ENCODE measurements around the gene NMNAT1. TPM values are rescaled to one million over a fixed set of nuclear protein-coding genes. Genes with fewer than 3 reads are reported as not detected.
"Not testable (repeated sequence)": the region's sequence is repeated elsewhere in the genome, so short reads cannot be mapped to it uniquely, and the experiment has no call there.

NMNAT1 gene
- total RNA-seq, 2 experiments from 2014 or later, result 5.6 to 6.2 TPM

- Mint-ChIP-seq H3K27ac (peak overlapping the region; percentile 54), H3K27me3 (peaks cover 3% of the 10 kb centered on the region), H3K4me3 (peak overlapping the region; percentile 86), H3K4me1 (peaks cover 47% of the 10 kb centered on the region), H3K36me3 (ENCODE audit: low read depth) (no peaks in the 10 kb centered on the region), H3K9me3 (no peaks in the 10 kb centered on the region)
- DNase-seq, result peak; percentile 37
- POLR2A ChIA-PET, result interaction anchor here (0.8 kb wide), 2 partner anchors 124 to 192 kb away, joined by 3 to 5 read pairs; partner anchors contain the start of gene UBE4B
- CTCF ChIA-PET, result no interaction called here
Observed at GRCh38 chr1:9909234-9910046, 33.8 kb upstream of the NMNAT1 start.

GRCh38 chr1:9910076-9910422, 33.2 kb upstream of the NMNAT1 start, which contains the start of gene CTNNBIP1:
TSS of gene CTNNBIP1 (minus strand) at chr1:9910269. CDS start at chr1:9872064, 38,205 bp downstream.
- H3K27me3 Mint-ChIP-seq, result peaks cover 3% of the 10 kb centered on the region
- ChIA-PET POLR2A (interaction anchor here (0.9 to 1.2 kb wide), 2 partner anchors 17 to 33 kb away, joined by 3 to 8 read pairs; partner anchors contain the start of genes LZIC and NMNAT1), CTCF (interaction anchor here (1.2 kb wide), 1 partner anchor 33 kb away, joined by 8 read pairs; the partner anchor contains the start of genes LZIC and NMNAT1)
- H3K4me1 Mint-ChIP-seq, result peaks cover 41% of the 10 kb centered on the region
- DNase-seq, result no peak
- peak within 1 kb of the TSS; percentile 96 for H3K27ac Mint-ChIP-seq
- peak within 1 kb of the TSS; percentile 87 for H3K4me3 Mint-ChIP-seq
- no peaks in the 10 kb centered on the region for H3K36me3 Mint-ChIP-seq (ENCODE audit: low read depth)
- H3K9me3 Mint-ChIP-seq, result no peaks in the 10 kb centered on the region

- peaks cover 37% of the 10 kb centered on the region for H3K4me1 Mint-ChIP-seq
- H3K27me3 Mint-ChIP-seq, result peaks cover 3% of the 10 kb centered on the region
- POLR2A ChIA-PET, result interaction anchor here (0.9 to 1.2 kb wide), 3 partner anchors 17 to 259 kb away, joined by 3 to 8 read pairs (median 3); partner anchors contain the start of genes LZIC, NMNAT1 and PIK3CD
- H3K9me3 Mint-ChIP-seq, result no peaks in the 10 kb centered on the region
- peak overlapping the region; percentile 87 for H3K4me3 Mint-ChIP-seq
- CTCF ChIA-PET, result interaction anchor here (0.8 to 1.2 kb wide), 2 partner anchors 33 to 126 kb away, joined by 7 to 8 read pairs; partner anchors contain the start of genes LZIC and NMNAT1
- no peaks in the 10 kb centered on the region for H3K36me3 Mint-ChIP-seq (ENCODE audit: low read depth)
- DNase-seq, result peak; percentile 100
- H3K27ac Mint-ChIP-seq, result peak overlapping the region; percentile 96
Observed at GRCh38 chr1:9910423-9911178, 32.7 kb upstream of the NMNAT1 start.

GRCh38 chr1:9912264-9912936, 30.9 kb upstream of the NMNAT1 start:
- Mint-ChIP-seq H3K27me3 (peaks cover 3% of the 10 kb centered on the region), H3K4me3 (peak overlapping the region; percentile 5), H3K27ac (no peak overlapping the region)

GRCh38 chr1:9914610-9914937, 28.7 kb upstream of the NMNAT1 start:
- DNase-seq, result no peak
- H3K4me3 Mint-ChIP-seq, result no peak overlapping the region
- peaks cover 18% of the 10 kb centered on the region for H3K4me1 Mint-ChIP-seq
- no peaks in the 10 kb centered on the region for H3K27me3 Mint-ChIP-seq
- no peak overlapping the region for H3K27ac Mint-ChIP-seq
- ChIA-PET POLR2A (interaction anchor here (1.3 to 1.4 kb wide), 2 partner anchors 27 to 29 kb away, joined by 3 read pairs; partner anchors contain the start of genes LZIC and NMNAT1), CTCF (interaction anchor here (0.7 to 1.4 kb wide), 5 partner anchors 10 to 157 kb away, joined by 3 to 6 read pairs (median 3); no protein-coding TSS in a partner anchor)
- no peaks in the 10 kb centered on the region for H3K36me3 Mint-ChIP-seq (ENCODE audit: low read depth)
- no peaks in the 10 kb centered on the region for H3K9me3 Mint-ChIP-seq

More at GRCh38 chr1:9912264-9912936, 30.9 kb upstream of the NMNAT1 start:
- H3K9me3 Mint-ChIP-seq, result no peaks in the 10 kb centered on the region
- POLR2A ChIA-PET, result interaction anchor here (1.0 kb wide), 1 partner anchor 31 kb away, joined by 3 read pairs; the partner anchor contains the start of genes LZIC and NMNAT1
- H3K4me1 Mint-ChIP-seq, result peaks cover 32% of the 10 kb centered on the region
- CTCF ChIA-PET, result no interaction called here
- H3K36me3 Mint-ChIP-seq (ENCODE audit: low read depth), result no peaks in the 10 kb centered on the region
- no peak for DNase-seq

GRCh38 chr1:9916452-9916851, 26.8 kb upstream of the NMNAT1 start:
- DNase-seq, result no peak
- Mint-ChIP-seq H3K27ac (no peak overlapping the region), H3K27me3 (no peaks in the 10 kb centered on the region), H3K4me1 (peaks cover 11% of the 10 kb centered on the region), H3K36me3 (ENCODE audit: low read depth) (no peaks in the 10 kb centered on the region), H3K4me3 (no peak overlapping the region), H3K9me3 (no peaks in the 10 kb centered on the region)
- POLR2A ChIA-PET, result no interaction called here
- CTCF ChIA-PET, result no interaction called here

- CTCF ChIA-PET, result interaction anchor here (1.4 kb wide), 1 partner anchor 25 kb away, joined by 3 read pairs; no protein-coding TSS in a partner anchor
- H3K4me3 Mint-ChIP-seq; H3K36me3 Mint-ChIP-seq (ENCODE audit: low read depth); H3K27ac Mint-ChIP-seq; H3K27me3 Mint-ChIP-seq; H3K9me3 Mint-ChIP-seq; POLR2A ChIA-PET; H3K4me1 Mint-ChIP-seq; DNase-seq: not testable (repeated sequence)
Observed at GRCh38 chr1:9917495-9917894, 25.8 kb upstream of the NMNAT1 start.

GRCh38 chr1:9917901-9918300, 25.4 kb upstream of the NMNAT1 start:
- no peaks in the 10 kb centered on the region for H3K9me3 Mint-ChIP-seq
- CTCF ChIA-PET, result interaction anchor here (1.4 kb wide), 1 partner anchor 24 kb away, joined by 3 read pairs; no protein-coding TSS in a partner anchor
- no peak overlapping the region for H3K27ac Mint-ChIP-seq
- no peaks in the 10 kb centered on the region for H3K27me3 Mint-ChIP-seq
- POLR2A ChIA-PET, result no interaction called here
- no peaks in the 10 kb centered on the region for H3K36me3 Mint-ChIP-seq (ENCODE audit: low read depth)
- H3K4me3 Mint-ChIP-seq, result no peak overlapping the region
- DNase-seq, result no peak
- peaks cover 3% of the 10 kb centered on the region for H3K4me1 Mint-ChIP-seq

- Mint-ChIP-seq H3K4me3 (no peak overlapping the region), H3K27me3 (no peaks in the 10 kb centered on the region), H3K27ac (no peak overlapping the region), H3K9me3 (no peaks in the 10 kb centered on the region), H3K4me1 (peaks cover 3% of the 10 kb centered on the region), H3K36me3 (ENCODE audit: low read depth) (no peaks in the 10 kb centered on the region)
- no peak for DNase-seq
- POLR2A ChIA-PET, result no interaction called here
- CTCF ChIA-PET, result interaction anchor here (0.6 kb wide), 1 partner anchor 101 kb away, joined by 3 read pairs; no protein-coding TSS in a partner anchor
Observed at GRCh38 chr1:9920606-9921005, 22.7 kb upstream of the NMNAT1 start.

- H3K27ac Mint-ChIP-seq, result no peak overlapping the region
- H3K36me3 Mint-ChIP-seq (ENCODE audit: low read depth), result peaks cover 4% of the 10 kb centered on the region
- H3K9me3 Mint-ChIP-seq, result no peaks in the 10 kb centered on the region
- no peaks in the 10 kb centered on the region for H3K27me3 Mint-ChIP-seq
- ChIA-PET POLR2A (interaction anchor here (1.1 kb wide), 1 partner anchor 21 kb away, joined by 3 read pairs; the partner anchor contains the start of genes LZIC and NMNAT1), CTCF (no interaction called here)
- no peak overlapping the region for H3K4me3 Mint-ChIP-seq
- DNase-seq, result no peak
- peaks cover 3% of the 10 kb centered on the region for H3K4me1 Mint-ChIP-seq
Observed at GRCh38 chr1:9922342-9922741, 20.9 kb upstream of the NMNAT1 start.

GRCh38 chr1:9927259-9927658, 16.0 kb upstream of the NMNAT1 start:
- ChIA-PET POLR2A (interaction anchor here (1.0 kb wide), 1 partner anchor 472 kb away, joined by 3 read pairs; the partner anchor contains the start of gene PGD), CTCF (interaction anchor here (0.6 kb wide), 1 partner anchor 136 kb away, joined by 4 read pairs; no protein-coding TSS in a partner anchor)
- H3K4me1 Mint-ChIP-seq, result no peaks in the 10 kb centered on the region
- H3K27ac Mint-ChIP-seq, result no peak overlapping the region
- H3K4me3 Mint-ChIP-seq, result no peak overlapping the region
- H3K36me3 Mint-ChIP-seq (ENCODE audit: low read depth), result peaks cover 4% of the 10 kb centered on the region
- H3K27me3 Mint-ChIP-seq, result no peaks in the 10 kb centered on the region
- no peak for DNase-seq
- H3K9me3 Mint-ChIP-seq, result no peaks in the 10 kb centered on the region

Data from activated CD4-positive, alpha-beta memory T cell treated with anti-CD3 and anti-CD28 coated beads, Interleukin-2, amount 10 ng/mL, durations not matched to agents 7 days and 5 days (primary cell).